Measurements from ENCODE around the gene GDF11. TPM values are rescaled to one million over a fixed set of nuclear protein-coding genes. Genes with fewer than 3 reads are reported as not detected.

GDF11 gene
- polyA plus RNA-seq: 15.2 and 20.9 TPM in 2 replicates

DNA sequence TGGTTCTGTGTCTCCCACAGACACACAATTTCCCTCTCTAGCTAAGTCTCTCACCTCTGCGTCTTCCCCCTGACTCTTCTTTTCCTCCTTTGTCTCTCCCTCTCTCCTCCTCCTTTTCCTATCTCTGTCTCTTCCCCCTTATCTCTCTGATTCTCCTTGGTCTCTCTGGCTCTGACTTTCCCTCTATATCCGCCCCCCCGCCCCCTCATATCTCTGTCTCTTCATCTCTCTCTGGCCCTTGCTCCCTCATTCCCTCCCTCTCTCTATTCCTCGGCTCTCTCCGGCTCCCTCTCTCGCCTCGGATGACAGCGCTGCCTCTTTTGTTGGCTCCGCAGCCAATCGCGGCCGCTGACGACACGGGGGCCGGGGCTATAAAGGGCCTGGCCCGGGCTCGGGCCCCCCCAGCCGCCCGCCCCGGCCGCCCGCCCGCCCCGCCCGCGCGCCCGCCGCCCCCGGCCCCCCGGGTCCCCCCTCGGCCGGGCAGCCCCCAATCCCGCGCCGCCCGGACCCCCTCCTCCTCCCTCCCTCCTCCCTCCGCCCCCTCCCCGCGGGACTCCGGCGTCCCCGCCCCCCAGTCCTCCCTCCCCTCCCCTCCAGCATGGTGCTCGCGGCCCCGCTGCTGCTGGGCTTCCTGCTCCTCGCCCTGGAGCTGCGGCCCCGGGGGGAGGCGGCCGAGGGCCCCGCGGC is at the start of gene GDF11:
TSS of gene GDF11 (plus strand) at position 404 of the 687 bp plus-strand sequence. CDS start at position 599, 195 bp downstream.

DNA sequence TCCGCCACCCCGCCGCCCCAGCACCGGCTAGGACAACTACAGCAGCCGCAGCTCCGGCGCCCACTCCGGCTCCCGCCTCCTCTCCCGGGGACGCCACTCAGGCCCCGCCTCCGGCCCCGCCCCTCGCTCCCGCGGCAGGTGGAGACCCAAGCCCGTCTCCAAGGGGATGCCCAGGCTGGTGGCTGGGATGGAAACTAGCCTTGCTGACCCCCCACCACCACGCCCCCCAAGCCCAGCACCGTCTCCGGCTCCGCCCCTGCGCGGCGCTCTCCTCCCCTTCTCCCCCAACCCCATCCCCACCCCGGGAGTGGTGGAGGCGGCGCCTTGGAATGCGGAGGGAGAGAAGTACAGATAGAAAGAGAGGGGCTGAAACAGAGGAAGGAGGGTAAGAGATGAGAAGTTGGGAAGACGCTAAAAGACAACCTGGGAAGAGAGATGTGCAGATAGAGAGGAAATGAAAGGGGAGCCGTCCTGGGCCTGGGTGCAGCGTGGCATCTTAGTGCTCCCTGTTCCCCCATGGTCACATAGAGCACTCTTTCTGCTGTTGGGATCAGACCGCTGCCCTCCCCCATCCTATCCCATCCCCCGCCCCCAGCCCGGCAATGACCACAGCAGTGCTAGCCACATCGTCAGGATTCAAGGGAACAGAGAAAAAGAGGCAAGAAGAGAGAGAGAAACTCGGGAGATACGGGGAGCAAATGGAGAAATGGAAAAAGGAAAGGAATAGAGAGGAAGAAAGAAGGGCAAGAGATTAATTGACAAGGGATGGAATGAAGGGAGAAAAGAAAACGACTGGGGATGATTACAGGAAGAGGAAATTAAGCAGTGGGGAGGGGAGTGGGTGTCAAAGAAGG is 34.9 kb upstream of the GDF11 start, which contains the start of gene ITGA7:
TSS of gene ITGA7 (minus strand) at position 64 of the 854 bp plus-strand sequence. CDS start 222 bp downstream, outside the sequence.

DNA sequence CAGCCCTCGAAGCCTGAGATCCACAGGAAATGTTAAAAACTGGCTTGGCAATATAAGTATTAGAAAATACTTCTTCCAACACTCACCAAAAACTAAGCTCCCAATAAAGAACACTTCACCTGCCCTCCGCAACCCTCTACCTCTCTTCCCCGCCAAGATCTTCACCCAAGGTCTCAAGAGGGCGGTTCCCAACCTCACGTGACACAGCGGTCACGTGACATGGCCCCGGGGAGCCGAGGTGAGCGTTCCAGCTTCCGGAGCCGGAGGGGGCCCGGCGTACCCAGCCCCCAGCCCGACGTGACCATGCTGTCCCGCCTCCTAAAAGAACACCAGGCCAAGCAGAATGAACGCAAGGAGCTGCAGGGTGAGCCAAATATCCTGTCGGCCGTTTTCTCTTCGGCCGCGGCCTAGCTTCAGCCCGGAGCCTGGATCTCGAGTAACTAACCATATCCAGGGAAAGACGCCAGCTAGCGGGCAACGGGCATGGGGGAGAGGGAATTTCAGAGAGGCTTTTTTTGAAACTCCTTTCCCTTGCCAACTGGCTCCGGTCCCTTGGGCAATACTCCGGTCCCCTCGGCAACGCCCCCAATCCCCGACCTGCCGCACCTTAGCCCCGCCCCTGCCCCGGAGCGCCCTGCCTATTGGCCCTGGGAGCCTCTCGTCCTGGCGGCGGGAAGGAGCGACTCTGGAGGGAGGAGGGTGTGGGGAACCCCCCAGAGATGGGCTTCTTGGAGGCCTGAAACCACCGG is 26.9 kb upstream of the GDF11 start, which contains the start of gene BLOC1S1:
TSS of gene BLOC1S1 (plus strand) at position 214 of the 749 bp plus-strand sequence. CDS start at position 220, 6 bp downstream.

DNA sequence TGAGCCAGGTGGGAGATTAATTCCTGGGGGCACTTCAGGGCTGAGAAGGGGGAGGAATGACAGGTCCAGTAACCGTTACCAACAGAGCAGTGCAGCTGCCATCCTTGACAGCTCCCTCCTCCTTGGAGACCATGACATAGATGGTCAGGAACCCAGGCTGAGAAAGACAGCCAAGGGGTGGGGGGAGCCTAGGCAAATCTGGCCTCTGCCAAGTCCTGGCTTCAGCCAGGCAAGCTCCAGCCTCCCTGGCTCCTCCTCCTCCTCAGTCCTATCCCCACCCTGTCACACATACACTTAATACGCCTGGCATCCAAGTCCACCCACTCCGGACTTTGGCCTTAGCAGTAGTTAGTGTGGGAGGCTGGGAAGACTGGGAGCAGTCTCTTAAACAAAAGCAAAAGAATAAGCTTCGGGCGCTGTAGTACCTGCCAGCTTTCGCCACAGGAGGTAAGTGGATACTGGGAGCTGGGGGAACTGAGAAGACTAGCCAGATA is 22.8 kb upstream of the GDF11 start, which contains the start of gene RDH5:
TSS of gene RDH5 (plus strand) at position 323 of the 494 bp plus-strand sequence. CDS start 792 bp downstream, outside the sequence.

DNA sequence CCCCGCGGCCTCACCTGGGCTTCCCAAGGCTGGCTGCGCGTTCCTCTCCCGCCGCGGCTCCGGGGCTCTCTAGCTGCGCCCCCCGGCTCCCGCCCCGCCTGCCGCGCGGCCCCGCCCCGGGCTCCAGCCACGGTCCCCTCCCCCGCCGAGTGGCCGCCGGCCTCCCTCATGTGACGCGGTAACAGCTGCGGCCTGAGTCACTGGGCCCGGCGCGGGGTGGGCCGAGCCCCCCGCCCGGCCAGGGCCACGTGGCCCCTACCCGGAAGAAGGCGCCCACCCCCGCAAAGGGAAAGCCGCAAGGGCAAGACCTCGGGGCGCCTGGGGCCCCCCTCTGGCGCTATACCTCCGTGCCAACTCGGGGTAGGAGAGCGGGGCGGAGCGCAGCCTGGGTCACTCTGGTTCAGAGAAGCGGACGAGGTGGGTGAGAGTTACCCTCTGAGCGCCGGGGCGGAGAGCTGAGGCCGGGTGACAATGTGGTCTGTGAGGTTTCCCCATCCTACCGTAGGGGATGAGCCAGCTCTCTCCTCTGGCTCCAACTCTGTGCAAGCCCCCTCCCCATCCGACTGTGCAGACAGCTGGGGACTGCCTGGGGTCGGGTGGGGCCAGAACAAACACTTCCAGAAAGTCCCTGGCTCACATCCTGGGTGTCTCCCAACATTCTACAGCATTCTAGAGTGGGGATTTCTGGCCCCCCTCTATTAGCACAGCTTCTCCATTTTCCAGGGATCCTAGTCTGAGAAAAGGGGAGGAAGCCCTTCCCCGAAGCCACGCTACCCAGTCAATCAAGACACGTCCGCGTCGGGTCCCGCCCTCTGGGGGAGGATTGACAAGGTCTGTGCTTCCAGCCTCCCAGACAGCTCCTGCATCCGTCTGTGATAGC is 13.7 kb upstream of the GDF11 start, which contains the start of gene CD63:
TSS of gene CD63 (minus strand) at position 71 of the 880 bp plus-strand sequence. CDS start 668 bp downstream, outside the sequence.

Other genes starting within 250 kb of the GDF11 start
- not detected in 2 replicates for gene OR6C4, start 193.5 kb upstream of the GDF11 start, polyA plus RNA-seq
- gene OR2AP1, start 170.7 kb upstream of the GDF11 start, polyA plus RNA-seq: not detected in 2 replicates
- not detected in 2 replicates for gene OR10P1, start 106.2 kb upstream of the GDF11 start, polyA plus RNA-seq
- gene ITGA7, start 35.2 kb upstream of the GDF11 start, polyA plus RNA-seq: 4.4 and 7.2 TPM in 2 replicates
- gene BLOC1S1, start 27.1 kb upstream of the GDF11 start, polyA plus RNA-seq: 240 and 247 TPM in 2 replicates
- 3.0 and 3.6 TPM in 2 replicates for gene RDH5, start 22.7 kb upstream of the GDF11 start, polyA plus RNA-seq
- 172 and 244 TPM in 2 replicates for gene CD63, start 14.1 kb upstream of the GDF11 start, polyA plus RNA-seq
- 124 and 157 TPM in 2 replicates for gene SARNP, start 74.6 kb downstream of the GDF11 start, polyA plus RNA-seq
- gene ORMDL2, start 74.9 kb downstream of the GDF11 start, polyA plus RNA-seq: 140 and 181 TPM in 2 replicates
- gene DNAJC14, start 86.5 kb downstream of the GDF11 start, polyA plus RNA-seq: 0.98 and 1.7 TPM in 2 replicates
- gene MMP19, start 99.8 kb downstream of the GDF11 start, polyA plus RNA-seq: not detected in 2 replicates
- gene PYM1, start 184.8 kb downstream of the GDF11 start, polyA plus RNA-seq: 19.0 and 28.9 TPM in 2 replicates
- 2.0 and 9.5 TPM in 2 replicates for gene DGKA, start 188.0 kb downstream of the GDF11 start, polyA plus RNA-seq
- not detected in 2 replicates for gene PMEL, start 222.9 kb downstream of the GDF11 start, polyA plus RNA-seq
- 0.31 TPM in 1 of 2 replicates, not detected in the other for gene CDK2, start 223.7 kb downstream of the GDF11 start, polyA plus RNA-seq
- 22.5 and 27.6 TPM in 2 replicates for gene RAB5B, start 231.0 kb downstream of the GDF11 start, polyA plus RNA-seq